IMR-90 (cell line): ENCODE data around the gene LRFN2. TPM values are rescaled to one million over a fixed set of nuclear protein-coding genes. Genes with fewer than 3 reads are reported as not detected.

Source experiments
- ATAC-seq: fragments of 200-7000 bp; cut with Tn5 transposase; 2 replicates; pipeline ENCODE4 v1.9.1; 2020; ENCODE audit warnings: low read depth, mild to moderate bottlenecking, moderate library complexity
- BruUV-seq: library from RNA; stranded (reverse); fragments of 400-500 nt; replicated peaks from 2 replicates; lab custom pipeline; 2021; lab: Mats Ljungman, UMichigan
- CTCF ChIA-PET: fragments of 300-600 bp; formaldehyde crosslinking; extraction: SDS; loops from one replicate; lab custom pipeline; 2021; ENCODE audit warnings: antibody characterized with exemption; lab: Yijun Ruan, JAX
- POLR2A ChIA-PET: fragments of 300-600 bp; sonication (Branson Sonifier 250); formaldehyde crosslinking; loops from one replicate; lab custom pipeline; 2022; ENCODE audit warnings: antibody characterized with exemption; ENCODE audit not compliant: unreplicated experiment; lab: Charles Lee
- DNase-seq: peaks from one replicate; pipeline ENCODE4 v3.0.0; 2013
- H2AFZ ChIP-seq: replicated peaks from 2 replicates; pipeline ENCODE3; 2013; ENCODE audit warnings: low read length, mild to moderate bottlenecking; ENCODE audit not compliant: poor library complexity
- H2AK5ac ChIP-seq: 2 replicates; pipeline ENCODE4 v1.6.1; 2013; ENCODE audit warnings: low read depth, low read length, inconsistent platforms
- H2AK9ac ChIP-seq: replicated peaks from 2 replicates; pipeline ENCODE3; 2013; ENCODE audit warnings: mild to moderate bottlenecking, low read depth, low read length, moderate library complexity; ENCODE audit not compliant: poor library complexity
- H2BK120ac ChIP-seq: 2 replicates; pipeline ENCODE4 v1.6.1; 2013; ENCODE audit warnings: low read depth, low read length, inconsistent platforms
- H2BK15ac ChIP-seq: 3 replicates; pipeline ENCODE4 v1.6.1; 2013; ENCODE audit warnings: low read depth, low read length, inconsistent platforms
- H2BK20ac ChIP-seq: 2 replicates; pipeline ENCODE4 v1.6.1; 2013; ENCODE audit warnings: low read depth, mild to moderate bottlenecking, inconsistent platforms, low read length, moderate library complexity
- H2BK5ac ChIP-seq: 2 replicates; pipeline ENCODE4 v1.6.1; 2013; ENCODE audit warnings: mild to moderate bottlenecking, low read depth, low read length, inconsistent platforms; ENCODE audit not compliant: poor library complexity, severe bottlenecking
- H3K14ac ChIP-seq: replicated peaks from 2 replicates; pipeline ENCODE4 v1.6.1; 2013; ENCODE audit warnings: low read depth, low read length, inconsistent platforms
- H3K18ac ChIP-seq: 2 replicates; pipeline ENCODE4 v1.6.1; 2013; ENCODE audit warnings: low read depth, low read length, control low read depth
- H3K23ac ChIP-seq: 2 replicates; pipeline ENCODE4 v1.6.1; 2013; ENCODE audit warnings: low read depth, low read length, inconsistent platforms
- H3K27ac ChIP-seq: 2 replicates; pipeline ENCODE4 v1.5.1; 2013; ENCODE audit warnings: mild to moderate bottlenecking, control low read depth, low read length; ENCODE audit not compliant: insufficient read depth
- H3K27me3 ChIP-seq: 2 replicates; pipeline ENCODE4 v1.6.1; 2013; ENCODE audit warnings: low read length; ENCODE audit not compliant: control insufficient read depth, insufficient read depth
- H3K36me3 ChIP-seq: 2 replicates; pipeline ENCODE4 v1.6.1; 2013; ENCODE audit warnings: low read length, mixed read lengths; ENCODE audit not compliant: control insufficient read depth, insufficient read depth
- H3K4ac ChIP-seq: 2 replicates; pipeline ENCODE4 v1.6.1; 2013; ENCODE audit warnings: low read depth, low read length, inconsistent platforms
- H3K4me1 ChIP-seq: 2 replicates; pipeline ENCODE4 v1.6.1; 2013; ENCODE audit warnings: low read length, mixed read lengths; ENCODE audit not compliant: control insufficient read depth, insufficient read depth
- H3K4me2 ChIP-seq: 2 replicates; pipeline ENCODE4 v1.6.1; 2013; ENCODE audit warnings: low read depth, mild to moderate bottlenecking, control low read depth, low read length, moderate library complexity
- H3K4me3 ChIP-seq: 2 replicates; pipeline ENCODE4 v1.5.1; 2013; ENCODE audit warnings: low read depth, mild to moderate bottlenecking, control low read depth, low read length, moderate library complexity; ENCODE audit not compliant: insufficient read depth
- H3K56ac ChIP-seq: 2 replicates; pipeline ENCODE4 v1.6.1; 2013; ENCODE audit warnings: low read length, inconsistent platforms; ENCODE audit not compliant: insufficient read depth; ENCODE audit errors: extremely low read depth
- H3K79me1 ChIP-seq, 2 experiments: 2 replicates each; pipeline ENCODE4 v1.6.1; 2013; ENCODE audit warnings: low read length in 2 of 2, inconsistent platforms in 1 of 2, low read depth in 1 of 2
- H3K9ac ChIP-seq: 2 replicates; pipeline ENCODE4 v1.6.1; 2013; ENCODE audit warnings: low read depth, low read length, control low read depth
- H3K9me1 ChIP-seq: 2 replicates; pipeline ENCODE4 v1.6.1; 2013; ENCODE audit warnings: low read length, inconsistent platforms; ENCODE audit not compliant: insufficient read depth
- H3K9me3 ChIP-seq: 2 replicates; pipeline ENCODE4 v1.6.1; 2013; ENCODE audit warnings: low read length; ENCODE audit not compliant: control insufficient read depth, insufficient read depth
- H4K20me1 ChIP-seq: 2 replicates; pipeline ENCODE4 v1.6.1; 2013; ENCODE audit warnings: low read length, inconsistent platforms; ENCODE audit not compliant: insufficient read depth
- H4K5ac ChIP-seq: 2 replicates; pipeline ENCODE4 v1.6.1; 2013; ENCODE audit warnings: mild to moderate bottlenecking, low read depth, low read length, control low read depth
- H4K8ac ChIP-seq, 2 experiments: 2 replicates each; pipeline ENCODE4 v1.6.1; 2013; ENCODE audit warnings: low read depth in 2 of 2, low read length in 2 of 2, control low read depth in 1 of 2, inconsistent platforms in 1 of 2
- H4K91ac ChIP-seq: 2 replicates; pipeline ENCODE4 v1.6.1; 2013; ENCODE audit warnings: low read depth, low read length, inconsistent platforms; ENCODE audit not compliant: insufficient read depth
- BHLHE40 ChIP-seq: fragments of 150-350 bp; IDR thresholded peaks from 2 replicates; pipeline ENCODE4 v1.6.1; 2016; ENCODE audit warnings: mild to moderate bottlenecking, low read depth, low read length
- CEBPB ChIP-seq: IDR thresholded peaks from 2 replicates; pipeline ENCODE4 v1.6.1; 2012; ENCODE audit warnings: low read depth, low read length, improper control_type of control experiment
- CTCF ChIP-seq: conservative IDR thresholded peaks from 2 replicates; pipeline ENCODE4 v1.5.1; 2012; ENCODE audit warnings: mild to moderate bottlenecking, low read depth, low read length, improper control_type of control experiment
- ELK1 ChIP-seq: fragments of 150-350 bp; IDR thresholded peaks from 2 replicates; pipeline ENCODE4 v1.6.1; 2016; ENCODE audit warnings: low read depth, mild to moderate bottlenecking, low read length, moderate library complexity, borderline replicate concordance
- MAFK ChIP-seq: IDR thresholded peaks from 2 replicates; pipeline ENCODE4 v1.6.1; 2012; ENCODE audit warnings: low read depth, low read length, improper control_type of control experiment
- MAZ ChIP-seq: IDR thresholded peaks from 2 replicates; pipeline ENCODE4 v1.6.1; 2012; ENCODE audit warnings: low read depth, mild to moderate bottlenecking, low read length, improper control_type of control experiment, moderate library complexity, borderline replicate concordance
- MXI1 ChIP-seq: IDR thresholded peaks from 2 replicates; pipeline ENCODE4 v1.6.1; 2012; ENCODE audit warnings: low read depth, mild to moderate bottlenecking, low read length, moderate library complexity, borderline replicate concordance
- NFE2L2 ChIP-seq: fragments of 150-350 bp; IDR thresholded peaks from 2 replicates; pipeline ENCODE4 v1.6.1; 2016; ENCODE audit warnings: low read depth, mild to moderate bottlenecking, low read length
- POLR2A ChIP-seq: IDR thresholded peaks from 2 replicates; pipeline ENCODE4 v1.6.1; 2012; ENCODE audit warnings: mild to moderate bottlenecking, low read depth, low read length
- RAD21 ChIP-seq: IDR thresholded peaks from 2 replicates; pipeline ENCODE4 v1.6.1; 2012; ENCODE audit warnings: low read length, improper control_type of control experiment
- RCOR1 ChIP-seq: IDR thresholded peaks from 2 replicates; pipeline ENCODE4 v1.6.1; 2012; ENCODE audit warnings: mild to moderate bottlenecking, low read length, improper control_type of control experiment; ENCODE audit not compliant: insufficient replicate concordance
- RFX5 ChIP-seq: IDR thresholded peaks from 2 replicates; pipeline ENCODE4 v1.8.0; 2012; ENCODE audit warnings: low read depth, mild to moderate bottlenecking, low read length, moderate library complexity
- SMC3 ChIP-seq: fragments of 150-350 bp; IDR thresholded peaks from 2 replicates; pipeline ENCODE4 v1.6.1; 2016; ENCODE audit warnings: low read depth, mild to moderate bottlenecking, antibody characterized with exemption, low read length, moderate library complexity
- USF2 ChIP-seq: fragments of 150-350 bp; IDR thresholded peaks from 2 replicates; pipeline ENCODE4 v1.6.1; 2017; ENCODE audit warnings: mild to moderate bottlenecking, antibody characterized with exemption, low read length, low read depth
- WGBS, 2 experiments: methylation state at CpG; one replicate each; pipeline versions ENCODE4 v1.1.5 to v1.1.7; 2013; ENCODE audit warnings: missing lambda C conversion rate in 2 of 2; ENCODE audit not compliant: insufficient read length in 1 of 2; ENCODE audit errors: extremely low coverage in 2 of 2; 5-methylcytosine and 5-hydroxymethylcytosine counted together
- dilution Hi-C: fragments of 300-500 bp; cut with HindIII; formaldehyde crosslinking; loops from one replicate; pipeline ENCODE4 v1.14.3; 2018; ENCODE audit warnings: low sequenced_read_pairs; ENCODE audit not compliant: unreplicated experiment
- in situ Hi-C: fragments of 300-500 bp; cut with MboI; formaldehyde crosslinking; loops from 3 replicates; pipeline ENCODE4 v1.14.3; 2019; ENCODE audit warnings: low sequenced_read_pairs, inconsistent platforms, mixed read lengths
- intact Hi-C: fragments of 100-400 bp; cut with micrococcal nuclease; formaldehyde crosslinking; loops from 2 replicates; pipeline ENCODE4 v1.10.0; 2022
- polyA plus RNA-seq, 3 experiments: library from polyadenylated mRNA; depleted of rRNA; stranded (reverse); fragments of >200 nt; gene quantifications; 2 replicates each; pipeline ENCODE4 v1.2.3, GENCODE V29; 2012; ENCODE audit warnings: low replicate concordance in 1 of 3
- total RNA-seq: library from RNA; depleted of rRNA; stranded (reverse); fragments of >200 nt; gene quantifications from 2 replicates; pipeline ENCODE4 v1.2.3, GENCODE V29; 2012

Gene LRFN2
- total and polyA plus RNA-seq, 2 of the 4 experiments (the other 2 are of a cell fraction), result not detected

DNA sequence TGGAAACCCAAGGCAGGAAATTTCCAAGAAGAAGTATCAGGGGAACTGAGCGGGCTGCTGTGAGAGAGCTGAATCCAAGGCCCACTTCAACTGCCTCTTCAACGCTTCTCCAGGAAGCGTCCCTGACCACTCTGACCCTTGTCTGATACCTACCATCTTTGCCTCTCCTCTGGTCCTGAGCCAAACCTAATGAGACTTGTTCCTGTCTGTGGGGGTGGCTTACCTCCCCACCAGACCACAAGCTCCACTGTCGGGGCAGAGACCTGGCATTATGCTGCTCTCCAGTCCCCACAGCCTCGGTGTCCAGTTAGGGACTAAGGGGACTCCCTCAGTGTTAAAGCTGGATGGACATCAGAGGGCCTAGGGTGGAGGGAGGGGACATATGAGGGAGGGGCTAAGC is 49.7 kb downstream of the LRFN2 start:
- Histone ChIP-seq H2BK15ac (no peak overlapping the region), H3K4me2 (no peak overlapping the region), H3K9ac (no peak overlapping the region), H3K18ac (no peak overlapping the region), H4K5ac (no peak overlapping the region), H3K4me3 (no peak overlapping the region), H3K9me1 (no peaks in the 10 kb centered on the region), H3K14ac (no peak overlapping the region), H2BK20ac (no peak overlapping the region), H2AFZ (peak overlapping the region; percentile 14), H4K91ac (no peak overlapping the region), H3K79me1 (no peaks in the 10 kb centered on the region), H4K20me1 (no peaks in the 10 kb centered on the region), H3K27me3 (no peaks in the 10 kb centered on the region; the same call in 1 of the 2 replicates), H3K4ac (no peak overlapping the region), H3K23ac (no peak overlapping the region), H3K9me3 (no peaks in the 10 kb centered on the region), H2BK120ac (no peak overlapping the region), H3K27ac (no peak overlapping the region), H2AK9ac (no peak overlapping the region), H4K8ac (no peak overlapping the region), H3K56ac (no peak overlapping the region), H3K36me3 (no peaks in the 10 kb centered on the region), H2AK5ac (no peak overlapping the region), H3K4me1 (no peaks in the 10 kb centered on the region), H2BK5ac (no peak overlapping the region)
- dilution Hi-C loops, result no loop called here
- WGBS, 2 experiments, result no CpG with 5 or more reads among the region's 5 CpGs
- no peak for TF ChIP-seq RCOR1
- no peak for TF ChIP-seq CTCF
- no peak for TF ChIP-seq ELK1
- TF ChIP-seq RAD21, result no peak
- no peak for TF ChIP-seq POLR2A
- no peak for TF ChIP-seq MXI1
- no peak for TF ChIP-seq RFX5
- no peak for TF ChIP-seq MAZ
- no peak for TF ChIP-seq MAFK
- TF ChIP-seq USF2, result no peak
- TF ChIP-seq CEBPB, result no peak
- no peak for TF ChIP-seq BHLHE40
- TF ChIP-seq NFE2L2, result no peak
- TF ChIP-seq SMC3, result no peak
- POLR2A ChIA-PET, result no interaction called here
- in situ Hi-C loops, result no loop called here
- CTCF ChIA-PET, result no interaction called here
- intact Hi-C loops, result no loop called here
- no peak for ATAC-seq
- no TSS peak for BruUV-seq
- no peak for DNase-seq
